ENCODE data around the gene NFIA. TPM values are rescaled to one million over a fixed set of nuclear protein-coding genes. Genes with fewer than 3 reads are reported as not detected.

Gene NFIA
- total RNA-seq, 1 donor from 2014 or later, result 31.3 TPM

GRCh38 chr1:61451572-61451968, 369.2 kb downstream of the NFIA start:
- H3K4me1 ChIP-seq (ENCODE audit: control insufficient read depth in 3 of 3, insufficient read depth in 3 of 3, low read length in 3 of 3), result peaks cover 41 to 68% (median 47%) of the 10 kb centered on the region in 3 donors
- no peak overlapping the region for H3K27ac ChIP-seq (ENCODE audit: low read depth, low read length)
- peaks cover 0 to 4% (median 0%) of the 10 kb centered on the region in 3 donors for H3K36me3 ChIP-seq (ENCODE audit: control insufficient read depth in 3 of 3, insufficient read depth in 3 of 3, low read length in 3 of 3)
- H3K9me3 ChIP-seq (ENCODE audit: control insufficient read depth in 3 of 3, low read length in 3 of 3), result no peaks in the 10 kb centered on the region
- H3K9ac ChIP-seq (ENCODE audit: low read depth in 1 of 3, low read length in 3 of 3), result no peak overlapping the region
- no peaks in the 10 kb centered on the region for H3K27me3 ChIP-seq (ENCODE audit: control insufficient read depth in 3 of 3, insufficient read depth in 3 of 3, low read length in 3 of 3)
- no peak overlapping the region for H3K4me3 ChIP-seq (ENCODE audit: low read length in 3 of 3)

- Histone ChIP-seq H3K9ac (ENCODE audit: low read depth in 1 of 3, low read length in 3 of 3) (no peak overlapping the region), H3K4me1 (ENCODE audit: control insufficient read depth in 3 of 3, insufficient read depth in 3 of 3, low read length in 3 of 3) (peaks cover 41 to 63% (median 47%) of the 10 kb centered on the region in 3 donors), H3K27me3 (ENCODE audit: control insufficient read depth in 3 of 3, insufficient read depth in 3 of 3, low read length in 3 of 3) (no peaks in the 10 kb centered on the region), H3K27ac (ENCODE audit: low read depth, low read length) (peak overlapping the region; percentile 72), H3K9me3 (ENCODE audit: control insufficient read depth in 3 of 3, low read length in 3 of 3) (no peaks in the 10 kb centered on the region), H3K4me3 (ENCODE audit: low read length in 3 of 3) (no peak overlapping the region), H3K36me3 (ENCODE audit: control insufficient read depth in 3 of 3, insufficient read depth in 3 of 3, low read length in 3 of 3) (peaks cover 0 to 4% (median 0%) of the 10 kb centered on the region in 3 donors)
Observed at GRCh38 chr1:61452176-61453035, 370.0 kb downstream of the NFIA start.

GRCh38 chr1:61453111-61453961, 371.0 kb downstream of the NFIA start:
- Histone ChIP-seq H3K27me3 (ENCODE audit: control insufficient read depth in 3 of 3, insufficient read depth in 3 of 3, low read length in 3 of 3) (no peaks in the 10 kb centered on the region), H3K4me3 (ENCODE audit: low read length in 3 of 3) (no peak overlapping the region), H3K36me3 (ENCODE audit: control insufficient read depth in 3 of 3, insufficient read depth in 3 of 3, low read length in 3 of 3) (peaks cover 0 to 4% (median 0%) of the 10 kb centered on the region in 3 donors), H3K9me3 (ENCODE audit: control insufficient read depth in 3 of 3, low read length in 3 of 3) (no peaks in the 10 kb centered on the region), H3K27ac (ENCODE audit: low read depth, low read length) (peak overlapping the region; percentile 72), H3K4me1 (ENCODE audit: control insufficient read depth in 3 of 3, insufficient read depth in 3 of 3, low read length in 3 of 3) (peaks cover 39 to 56% (median 47%) of the 10 kb centered on the region in 3 donors), H3K9ac (ENCODE audit: low read depth in 1 of 3, low read length in 3 of 3) (peak overlapping the region in 2 of 3 donors; percentile 54 to 61)

- Histone ChIP-seq H3K27me3 (ENCODE audit: control insufficient read depth in 3 of 3, insufficient read depth in 3 of 3, low read length in 3 of 3) (no peaks in the 10 kb centered on the region), H3K4me3 (ENCODE audit: low read length in 3 of 3) (no peak overlapping the region), H3K9ac (ENCODE audit: low read depth in 1 of 3, low read length in 3 of 3) (no peak overlapping the region), H3K9me3 (ENCODE audit: control insufficient read depth in 3 of 3, low read length in 3 of 3) (no peaks in the 10 kb centered on the region), H3K27ac (ENCODE audit: low read depth, low read length) (peak overlapping the region; percentile 72), H3K4me1 (ENCODE audit: control insufficient read depth in 3 of 3, insufficient read depth in 3 of 3, low read length in 3 of 3) (peaks cover 18 to 35% (median 28%) of the 10 kb centered on the region in 3 donors), H3K36me3 (ENCODE audit: control insufficient read depth in 3 of 3, insufficient read depth in 3 of 3, low read length in 3 of 3) (peaks cover 0 to 4% (median 0%) of the 10 kb centered on the region in 3 donors)
Observed at GRCh38 chr1:61455400-61455799, 373.0 kb downstream of the NFIA start.

- peaks cover 0 to 7% (median 0%) of the 10 kb centered on the region in 3 donors for H3K36me3 ChIP-seq (ENCODE audit: control insufficient read depth in 3 of 3, insufficient read depth in 3 of 3, low read length in 3 of 3)
- no peaks in the 10 kb centered on the region for H3K27me3 ChIP-seq (ENCODE audit: control insufficient read depth in 3 of 3, insufficient read depth in 3 of 3, low read length in 3 of 3)
- H3K9ac ChIP-seq (ENCODE audit: low read depth in 1 of 3, low read length in 3 of 3), result no peak overlapping the region
- no peak overlapping the region for H3K4me3 ChIP-seq (ENCODE audit: low read length in 3 of 3)
- peaks cover 3 to 16% (median 11%) of the 10 kb centered on the region in 3 donors for H3K4me1 ChIP-seq (ENCODE audit: control insufficient read depth in 3 of 3, insufficient read depth in 3 of 3, low read length in 3 of 3)
- no peaks in the 10 kb centered on the region for H3K9me3 ChIP-seq (ENCODE audit: control insufficient read depth in 3 of 3, low read length in 3 of 3)
- no peak overlapping the region for H3K27ac ChIP-seq (ENCODE audit: low read depth, low read length)
Observed at GRCh38 chr1:61457526-61458040, 375.2 kb downstream of the NFIA start.

- Histone ChIP-seq H3K27me3 (ENCODE audit: control insufficient read depth in 3 of 3, insufficient read depth in 3 of 3, low read length in 3 of 3) (no peaks in the 10 kb centered on the region), H3K4me1 (ENCODE audit: control insufficient read depth in 3 of 3, insufficient read depth in 3 of 3, low read length in 3 of 3) (peaks cover 0 to 3% (median under 1%) of the 10 kb centered on the region in 3 donors), H3K4me3 (ENCODE audit: low read length in 3 of 3) (no peak overlapping the region), H3K27ac (ENCODE audit: low read depth, low read length) (no peak overlapping the region), H3K9me3 (ENCODE audit: control insufficient read depth in 3 of 3, low read length in 3 of 3) (no peaks in the 10 kb centered on the region), H3K9ac (ENCODE audit: low read depth in 1 of 3, low read length in 3 of 3) (no peak overlapping the region), H3K36me3 (ENCODE audit: control insufficient read depth in 3 of 3, insufficient read depth in 3 of 3, low read length in 3 of 3) (peaks cover 0 to 7% (median 0%) of the 10 kb centered on the region in 3 donors)
Observed at GRCh38 chr1:61459345-61459744, 377.0 kb downstream of the NFIA start.

- Histone ChIP-seq H3K9me3 (ENCODE audit: control insufficient read depth in 3 of 3, low read length in 3 of 3) (no peaks in the 10 kb centered on the region), H3K27me3 (ENCODE audit: control insufficient read depth in 3 of 3, insufficient read depth in 3 of 3, low read length in 3 of 3) (no peaks in the 10 kb centered on the region), H3K4me1 (ENCODE audit: control insufficient read depth in 3 of 3, insufficient read depth in 3 of 3, low read length in 3 of 3) (no peaks in the 10 kb centered on the region), H3K27ac (ENCODE audit: low read depth, low read length) (no peak overlapping the region), H3K4me3 (ENCODE audit: low read length in 3 of 3) (no peak overlapping the region), H3K36me3 (ENCODE audit: control insufficient read depth in 3 of 3, insufficient read depth in 3 of 3, low read length in 3 of 3) (peaks cover 0 to 6% (median 0%) of the 10 kb centered on the region in 3 donors), H3K9ac (ENCODE audit: low read depth in 1 of 3, low read length in 3 of 3) (no peak overlapping the region)
Observed at GRCh38 chr1:61460191-61460590, 377.8 kb downstream of the NFIA start.

GRCh38 chr1:61461406-61462384, 379.3 kb downstream of the NFIA start:
- no peak overlapping the region for H3K4me3 ChIP-seq (ENCODE audit: low read length in 3 of 3)
- H3K4me1 ChIP-seq (ENCODE audit: control insufficient read depth in 3 of 3, insufficient read depth in 3 of 3, low read length in 3 of 3), result no peaks in the 10 kb centered on the region
- no peak overlapping the region for H3K27ac ChIP-seq (ENCODE audit: low read depth, low read length)
- no peaks in the 10 kb centered on the region for H3K27me3 ChIP-seq (ENCODE audit: control insufficient read depth in 3 of 3, insufficient read depth in 3 of 3, low read length in 3 of 3)
- H3K9me3 ChIP-seq (ENCODE audit: control insufficient read depth in 3 of 3, low read length in 3 of 3), result no peaks in the 10 kb centered on the region
- no peak overlapping the region for H3K9ac ChIP-seq (ENCODE audit: low read depth in 1 of 3, low read length in 3 of 3)
- H3K36me3 ChIP-seq (ENCODE audit: control insufficient read depth in 3 of 3, insufficient read depth in 3 of 3, low read length in 3 of 3), result peaks cover 0 to 2% (median 0%) of the 10 kb centered on the region in 3 donors

GRCh38 chr1:61462628-61463027, 380.3 kb downstream of the NFIA start:
- no peak overlapping the region for H3K4me3 ChIP-seq (ENCODE audit: low read length in 3 of 3)
- no peak overlapping the region for H3K27ac ChIP-seq (ENCODE audit: low read depth, low read length)
- no peaks in the 10 kb centered on the region for H3K27me3 ChIP-seq (ENCODE audit: control insufficient read depth in 3 of 3, insufficient read depth in 3 of 3, low read length in 3 of 3)
- H3K9ac ChIP-seq (ENCODE audit: low read depth in 1 of 3, low read length in 3 of 3), result no peak overlapping the region
- H3K4me1 ChIP-seq (ENCODE audit: control insufficient read depth in 3 of 3, insufficient read depth in 3 of 3, low read length in 3 of 3), result no peaks in the 10 kb centered on the region
- no peaks in the 10 kb centered on the region for H3K9me3 ChIP-seq (ENCODE audit: control insufficient read depth in 3 of 3, low read length in 3 of 3)
- H3K36me3 ChIP-seq (ENCODE audit: control insufficient read depth in 3 of 3, insufficient read depth in 3 of 3, low read length in 3 of 3), result peaks cover 0 to 2% (median 0%) of the 10 kb centered on the region in 3 donors

Measured in skeletal muscle tissue (tissue), 4 donors.